Measurements from ENCODE around the gene ATP9B. TPM values are rescaled to one million over a fixed set of nuclear protein-coding genes. Genes with fewer than 3 reads are reported as not detected.

The ATP9B gene
- total RNA-seq, 2 donors from 2014 or later = 22.5 to 72.9 TPM

- Histone ChIP-seq H3K27me3 (replicated peaks; ENCODE audit: insufficient read depth) (no peaks in the 10 kb centered on the region), H3K27ac (no peak overlapping the region)
- ATAC-seq (ENCODE audit: insufficient number of reproducible peaks, low FRiP score, low read depth) = peak; percentile 31
Measured at GRCh38 chr18:79380816-79381806, 311.9 kb downstream of the ATP9B start.

GRCh38 chr18:79381811-79382311 lies 312.7 kb downstream of the ATP9B start:
- no peak for TF ChIP-seq CTCF (IDR thresholded peaks at IDR 0.05)
- Histone ChIP-seq H3K36me3 (peaks cover 8% of the 10 kb centered on the region), H3K27me3 (replicated peaks; ENCODE audit: insufficient read depth) (no peaks in the 10 kb centered on the region), H3K27ac (no peak overlapping the region), H3K4me1 (ENCODE audit: control insufficient read depth in 1 of 2, low read depth in 2 of 2) (no peaks in the 10 kb centered on the region), H3K9me3 (no peaks in the 10 kb centered on the region), H3K4me3 (no peak overlapping the region)
- DNase-seq (ENCODE audit: low spot score) (no peak), ATAC-seq (ENCODE audit: insufficient number of reproducible peaks, low FRiP score, low read depth) (no peak)

More at GRCh38 chr18:79380816-79381806, 311.9 kb downstream of the ATP9B start:
- H3K36me3 ChIP-seq = peaks cover 9% of the 10 kb centered on the region
- H3K4me3 ChIP-seq = no peak overlapping the region
- H3K4me1 ChIP-seq (ENCODE audit: control insufficient read depth in 1 of 2, low read depth in 2 of 2) = no peaks in the 10 kb centered on the region
- peak; percentile 92 for TF ChIP-seq CTCF (IDR thresholded peaks at IDR 0.05)
- no peak for DNase-seq (ENCODE audit: low spot score)
- H3K9me3 ChIP-seq = no peaks in the 10 kb centered on the region

- Histone ChIP-seq H3K4me3 (no peak overlapping the region), H3K36me3 (no peaks in the 10 kb centered on the region), H3K27ac (no peak overlapping the region), H3K4me1 (ENCODE audit: control insufficient read depth in 1 of 2, low read depth in 2 of 2) (no peaks in the 10 kb centered on the region), H3K9me3 (no peaks in the 10 kb centered on the region), H3K27me3 (replicated peaks; ENCODE audit: insufficient read depth) (no peaks in the 10 kb centered on the region)
- TF ChIP-seq CTCF (IDR thresholded peaks at IDR 0.05) = no peak
- DNase-seq (ENCODE audit: low spot score) (no peak), ATAC-seq (ENCODE audit: insufficient number of reproducible peaks, low FRiP score, low read depth) (no peak)
Measured at GRCh38 chr18:79382681-79383387, 313.6 kb downstream of the ATP9B start.

GRCh38 chr18:79383388-79384056 lies 314.3 kb downstream of the ATP9B start:
- H3K27ac ChIP-seq = no peak overlapping the region
- no peak for TF ChIP-seq CTCF (IDR thresholded peaks at IDR 0.05)
- no peak overlapping the region for H3K4me3 ChIP-seq
- ATAC-seq (ENCODE audit: insufficient number of reproducible peaks, low FRiP score, low read depth) = no peak
- H3K27me3 ChIP-seq (replicated peaks; ENCODE audit: insufficient read depth) = no peaks in the 10 kb centered on the region
- no peaks in the 10 kb centered on the region for H3K4me1 ChIP-seq (ENCODE audit: control insufficient read depth in 1 of 2, low read depth in 2 of 2)
- H3K9me3 ChIP-seq = no peaks in the 10 kb centered on the region
- no peak for DNase-seq (ENCODE audit: low spot score)
- H3K36me3 ChIP-seq = no peaks in the 10 kb centered on the region

All from thoracic aorta (tissue), 2 donors.